Neural crest cell (in vitro differentiated cells): ENCODE data around the gene PPM1D. TPM values are rescaled to one million over a fixed set of nuclear protein-coding genes. Genes with fewer than 3 reads are reported as not detected.
"Not testable (repeated sequence)": the region's sequence is repeated elsewhere in the genome, so short reads cannot be mapped to it uniquely, and the experiment has no call there.

Experiments
- DNase-seq: peaks from one replicate; pipeline ENCODE4 v3.0.0; 2021; ENCODE audit warnings: low read depth, mixed read lengths, low spot score
- H3K27ac Mint-ChIP-seq: one replicate; pipeline ENCODE4 v1.8.0; 2021; ENCODE audit warnings: mild to moderate bottlenecking, mixed read lengths; ENCODE audit not compliant: unreplicated experiment
- H3K27me3 Mint-ChIP-seq: 2 replicates; pipeline ENCODE4 v1.8.0; 2021; ENCODE audit warnings: low read depth, mild to moderate bottlenecking, mixed read lengths
- H3K36me3 Mint-ChIP-seq: 2 replicates; pipeline ENCODE4 v1.8.0; 2021; ENCODE audit warnings: low read depth, mild to moderate bottlenecking, mixed read lengths
- H3K4me1 Mint-ChIP-seq: 2 replicates; pipeline ENCODE4 v1.8.0; 2021; ENCODE audit warnings: mixed read lengths
- H3K4me3 Mint-ChIP-seq: one replicate; pipeline ENCODE4 v1.8.0; 2021; ENCODE audit warnings: mild to moderate bottlenecking, mixed read lengths
- H3K9me3 Mint-ChIP-seq: 2 replicates; pipeline ENCODE4 v1.8.0; 2021; ENCODE audit warnings: mixed read lengths
- total RNA-seq: library from RNA; stranded (reverse); gene quantifications from 2 replicates; pipeline ENCODE4 v1.2.1, GENCODE V29; 2021
- TF ChIP-seq, protein P1 (sequence below): fragments of 200-600 bp; sonication (generic); conservative IDR thresholded peaks from 2 replicates; pipeline ENCODE4 v1.5.0; 2021; ENCODE audit warnings: antibody characterized with exemption, mild to moderate bottlenecking

Gene PPM1D
- total RNA-seq, 1 donor from 2014 or later = 23.8 TPM

DNA sequence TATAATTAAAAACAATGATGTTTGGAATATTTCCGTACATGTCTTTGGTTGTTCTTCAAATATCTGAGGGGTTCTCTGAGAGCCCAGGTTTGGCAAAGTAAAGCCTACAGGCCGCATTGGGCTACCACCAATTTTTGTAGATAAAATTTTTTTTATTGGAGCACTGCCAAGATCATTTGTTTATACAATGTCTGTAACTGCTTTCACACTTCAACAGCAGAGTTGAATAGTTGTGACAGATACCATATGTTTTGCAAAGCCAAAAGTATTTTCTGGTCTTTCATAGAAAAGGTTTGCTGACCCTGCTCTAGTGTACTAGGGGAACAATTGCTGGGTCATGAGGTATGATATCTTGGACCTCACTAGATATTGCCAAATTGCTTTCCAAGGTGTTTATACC lies 10.5 kb downstream of the PPM1D start:
- no peak overlapping the region for H3K4me3 Mint-ChIP-seq
- H3K9me3 Mint-ChIP-seq = no peaks in the 10 kb centered on the region
- H3K27ac Mint-ChIP-seq = no peak overlapping the region
- TF ChIP-seq, protein P1, sequence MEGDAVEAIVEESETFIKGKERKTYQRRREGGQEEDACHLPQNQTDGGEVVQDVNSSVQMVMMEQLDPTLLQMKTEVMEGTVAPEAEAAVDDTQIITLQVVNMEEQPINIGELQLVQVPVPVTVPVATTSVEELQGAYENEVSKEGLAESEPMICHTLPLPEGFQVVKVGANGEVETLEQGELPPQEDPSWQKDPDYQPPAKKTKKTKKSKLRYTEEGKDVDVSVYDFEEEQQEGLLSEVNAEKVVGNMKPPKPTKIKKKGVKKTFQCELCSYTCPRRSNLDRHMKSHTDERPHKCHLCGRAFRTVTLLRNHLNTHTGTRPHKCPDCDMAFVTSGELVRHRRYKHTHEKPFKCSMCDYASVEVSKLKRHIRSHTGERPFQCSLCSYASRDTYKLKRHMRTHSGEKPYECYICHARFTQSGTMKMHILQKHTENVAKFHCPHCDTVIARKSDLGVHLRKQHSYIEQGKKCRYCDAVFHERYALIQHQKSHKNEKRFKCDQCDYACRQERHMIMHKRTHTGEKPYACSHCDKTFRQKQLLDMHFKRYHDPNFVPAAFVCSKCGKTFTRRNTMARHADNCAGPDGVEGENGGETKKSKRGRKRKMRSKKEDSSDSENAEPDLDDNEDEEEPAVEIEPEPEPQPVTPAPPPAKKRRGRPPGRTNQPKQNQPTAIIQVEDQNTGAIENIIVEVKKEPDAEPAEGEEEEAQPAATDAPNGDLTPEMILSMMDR = no peak
- DNase-seq = no peak
- H3K36me3 Mint-ChIP-seq = peaks cover 7% of the 10 kb centered on the region
- no peaks in the 10 kb centered on the region for H3K27me3 Mint-ChIP-seq
- peaks cover 16% of the 10 kb centered on the region for H3K4me1 Mint-ChIP-seq

DNA sequence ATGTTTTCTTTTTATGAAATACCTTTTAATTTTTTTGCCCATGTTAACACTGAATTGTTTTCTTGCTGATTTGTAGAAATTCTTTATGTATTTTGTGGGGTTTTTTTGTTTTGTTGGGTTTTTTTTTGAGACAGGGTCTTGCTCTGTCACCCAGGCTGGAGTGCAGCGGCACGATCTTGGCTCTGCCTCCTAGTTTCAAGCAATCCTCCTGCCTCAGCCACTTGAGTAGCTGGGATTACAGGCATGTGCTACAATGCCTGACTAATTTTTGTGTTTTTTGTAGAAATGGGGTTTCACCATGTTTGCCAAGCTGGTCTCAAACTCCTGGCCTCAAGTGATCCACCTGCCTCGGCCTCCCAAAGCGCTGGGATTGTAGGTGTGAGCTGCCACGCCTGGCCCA lies 11.3 kb downstream of the PPM1D start:
- H3K27ac Mint-ChIP-seq, H3K4me3 Mint-ChIP-seq, H3K36me3 Mint-ChIP-seq, H3K9me3 Mint-ChIP-seq, H3K27me3 Mint-ChIP-seq, DNase-seq: not testable (repeated sequence)
- peaks cover 10% of the 10 kb centered on the region for H3K4me1 Mint-ChIP-seq

DNA sequence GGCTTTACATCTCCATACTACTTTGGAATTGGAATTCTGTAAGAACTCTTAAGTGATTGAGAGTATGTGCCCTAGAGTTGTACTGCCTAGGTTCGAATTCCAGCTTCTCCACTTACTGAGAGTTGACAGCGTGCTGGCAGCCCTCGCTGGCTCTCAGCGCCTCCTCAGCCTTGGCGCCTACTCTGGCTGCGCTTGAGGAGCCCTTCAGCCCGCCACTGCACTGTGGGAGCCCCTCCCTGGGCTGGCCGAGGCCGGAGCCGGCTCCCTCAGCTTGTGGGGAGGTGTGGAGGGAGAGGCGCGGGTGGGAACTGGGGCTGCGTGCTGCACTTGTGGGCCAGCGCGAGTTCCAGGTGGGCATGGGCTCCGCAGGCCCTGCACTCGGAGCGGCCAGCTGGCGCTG lies 13.3 kb downstream of the PPM1D start:
- no peak for DNase-seq
- no peak overlapping the region for H3K27ac Mint-ChIP-seq
- H3K4me3 Mint-ChIP-seq = no peak overlapping the region
- no peaks in the 10 kb centered on the region for H3K27me3 Mint-ChIP-seq
- peaks cover 5% of the 10 kb centered on the region for H3K4me1 Mint-ChIP-seq
- TF ChIP-seq, protein P1 = no peak
- no peaks in the 10 kb centered on the region for H3K9me3 Mint-ChIP-seq
- peaks cover 7% of the 10 kb centered on the region for H3K36me3 Mint-ChIP-seq

DNA sequence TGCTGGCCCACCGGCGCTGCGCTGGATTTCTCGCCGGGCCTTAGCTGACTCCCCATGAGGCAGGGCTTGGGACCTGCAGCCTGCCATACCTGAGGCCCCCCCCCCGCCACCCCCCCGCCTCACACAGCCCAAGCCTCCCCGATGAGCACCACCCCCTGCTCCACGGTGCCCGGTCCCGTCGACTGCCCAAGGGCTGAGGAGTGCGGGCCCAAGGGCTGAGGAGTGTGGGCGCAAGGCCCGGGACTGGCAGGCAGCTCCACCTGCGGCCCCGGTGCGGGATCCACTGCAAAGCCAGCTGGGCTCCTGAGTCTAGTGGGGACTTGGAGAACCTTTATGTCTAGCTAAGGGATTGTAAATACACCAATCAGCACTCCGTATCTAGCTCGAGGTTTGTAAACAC lies 13.8 kb downstream of the PPM1D start:
- DNase-seq, H3K36me3 Mint-ChIP-seq, H3K9me3 Mint-ChIP-seq, H3K4me3 Mint-ChIP-seq, H3K27me3 Mint-ChIP-seq, H3K4me1 Mint-ChIP-seq: not testable (repeated sequence)
- peak overlapping the region; percentile 47 for H3K27ac Mint-ChIP-seq

DNA sequence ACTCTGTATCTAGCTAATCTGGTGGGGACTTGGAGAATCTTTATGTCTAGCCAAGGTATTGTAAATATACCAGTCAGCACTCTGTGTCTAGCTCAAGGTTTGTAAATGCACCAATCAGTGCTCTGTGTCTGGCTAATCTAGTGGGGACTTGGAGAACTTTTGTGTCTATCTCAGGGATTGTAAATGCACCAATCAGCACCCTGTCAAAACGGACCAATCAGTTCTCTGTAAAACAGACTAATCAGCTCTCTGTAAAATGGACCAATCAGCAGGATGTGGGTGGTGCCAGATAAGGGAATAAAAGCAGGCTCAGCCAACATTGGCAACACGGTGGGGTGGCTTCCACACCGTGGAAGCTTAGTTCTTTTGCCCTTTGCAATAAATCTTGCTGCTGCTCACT lies 14.3 kb downstream of the PPM1D start:
- not testable (repeated sequence) for DNase-seq, H3K36me3 Mint-ChIP-seq, H3K9me3 Mint-ChIP-seq, H3K27me3 Mint-ChIP-seq, H3K4me3 Mint-ChIP-seq
- H3K4me1 Mint-ChIP-seq = peaks cover 11% of the 10 kb centered on the region
- peak overlapping the region; percentile 47 for H3K27ac Mint-ChIP-seq

DNA sequence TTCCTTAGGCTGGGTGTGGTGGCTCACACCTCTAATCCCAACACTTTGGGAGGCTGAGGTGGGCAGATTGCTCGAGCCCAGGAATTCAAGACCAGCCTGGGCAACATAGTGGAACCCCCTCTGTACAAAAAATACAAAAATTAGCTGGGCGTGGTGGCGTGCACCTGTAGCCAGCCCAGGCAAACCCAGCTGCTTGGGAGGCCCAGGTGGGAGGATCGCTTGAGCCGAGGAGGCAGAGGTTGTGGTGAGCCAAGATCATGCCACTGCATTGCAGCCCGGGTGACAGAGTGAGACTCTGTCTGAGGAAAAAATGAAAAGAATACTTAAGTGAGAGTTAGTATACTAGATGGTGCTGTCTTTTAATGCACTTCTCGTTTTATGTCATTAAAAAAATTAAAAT lies 15.1 kb downstream of the PPM1D start:
- peaks cover 7% of the 10 kb centered on the region for H3K36me3 Mint-ChIP-seq
- peaks cover 11% of the 10 kb centered on the region for H3K4me1 Mint-ChIP-seq
- no peaks in the 10 kb centered on the region for H3K9me3 Mint-ChIP-seq
- H3K4me3 Mint-ChIP-seq = no peak overlapping the region
- H3K27me3 Mint-ChIP-seq = no peaks in the 10 kb centered on the region
- TF ChIP-seq, protein P1 = no peak
- H3K27ac Mint-ChIP-seq = no peak overlapping the region
- no peak for DNase-seq

DNA sequence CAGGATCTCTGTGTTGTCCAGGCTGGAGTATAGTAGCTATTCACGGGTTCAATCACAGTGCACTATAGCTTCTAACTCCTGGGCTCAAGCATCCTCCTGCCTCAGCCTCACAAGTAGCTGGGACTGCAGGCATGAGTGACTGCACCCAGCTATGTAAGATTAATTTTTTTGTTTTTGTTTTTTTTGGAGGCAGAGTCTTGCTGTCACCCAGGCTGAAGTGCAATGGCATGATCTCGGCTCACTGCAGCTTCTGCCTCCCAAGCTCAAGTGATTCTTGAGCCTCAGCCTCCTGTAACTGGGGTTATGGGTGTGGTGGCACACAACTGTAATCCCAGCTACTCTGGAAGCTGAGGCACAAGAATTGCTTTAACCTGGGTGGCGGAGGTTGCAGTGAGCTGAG lies 15.8 kb downstream of the PPM1D start:
- Mint-ChIP-seq H3K4me3 (no peak overlapping the region), H3K4me1 (peaks cover 11% of the 10 kb centered on the region), H3K27ac (no peak overlapping the region), H3K9me3 (no peaks in the 10 kb centered on the region), H3K27me3 (no peaks in the 10 kb centered on the region), H3K36me3 (peaks cover 7% of the 10 kb centered on the region)
- DNase-seq = no peak
- TF ChIP-seq, protein P1 = no peak
